ENCODE results near the gene PDGFA. TPM values are rescaled to one million over a fixed set of nuclear protein-coding genes. Genes with fewer than 3 reads are reported as not detected.
A peak's percentile ranks its signal among the peaks of the same experiment; 100 is the strongest.

PDGFA gene
- total and polyA plus RNA-seq, 2 donors from 2014 or later: 14.1 to 53.0 TPM

- Histone ChIP-seq H3K9ac (ENCODE audit: low read length in 3 of 3) (peak overlapping the region in 2 of 3 donors; percentile 10 to 61), H3K36me3 (ENCODE audit: control insufficient read depth in 2 of 3, insufficient read depth in 3 of 3, low read length in 3 of 3) (no peaks in the 10 kb centered on the region), H3K4me3 (ENCODE audit: low read length in 3 of 3) (peak overlapping the region; percentile 51 to 69 (median 52)), H3K27ac (ENCODE audit: low read depth in 2 of 2, low read length in 2 of 2) (peak overlapping the region; percentile 88 to 92), H3K9me3 (ENCODE audit: control insufficient read depth in 2 of 3, insufficient read depth in 1 of 3, low read length in 3 of 3) (no peaks in the 10 kb centered on the region), H3K4me1 (ENCODE audit: control insufficient read depth in 2 of 3, insufficient read depth in 2 of 3, low read depth in 1 of 3, low read length in 3 of 3) (peaks cover 0 to 10% (median 9%) of the 10 kb centered on the region in 3 donors), H3K27me3 (ENCODE audit: control insufficient read depth, insufficient read depth, low read length) (no peaks in the 10 kb centered on the region)
- intact Hi-C loops (cut with DNase I): no loop called here
- FAIRE-seq (no peak), DNase-seq (peak; percentile 71 to 93 (median 81))
- no peak for TF ChIP-seq CTCF (IDR thresholded peaks at IDR 0.05; ENCODE audit: borderline replicate concordance, extremely low read depth, insufficient read depth)
Observed at GRCh38 chr7:517774-518629, 1.6 kb downstream of the PDGFA start.

- Histone ChIP-seq H3K4me1 (ENCODE audit: control insufficient read depth in 2 of 3, insufficient read depth in 2 of 3, low read depth in 1 of 3, low read length in 3 of 3) (peaks cover 0 to 10% (median 9%) of the 10 kb centered on the region in 3 donors), H3K9ac (ENCODE audit: low read length in 3 of 3) (peak overlapping the region in 1 of 3 donors; percentile 34), H3K27me3 (ENCODE audit: control insufficient read depth, insufficient read depth, low read length) (no peaks in the 10 kb centered on the region), H3K4me3 (ENCODE audit: low read length in 3 of 3) (peak overlapping the region in 1 of 3 donors; percentile 41), H3K36me3 (ENCODE audit: control insufficient read depth in 2 of 3, insufficient read depth in 3 of 3, low read length in 3 of 3) (no peaks in the 10 kb centered on the region), H3K9me3 (ENCODE audit: control insufficient read depth in 2 of 3, insufficient read depth in 1 of 3, low read length in 3 of 3) (no peaks in the 10 kb centered on the region), H3K27ac (ENCODE audit: low read depth in 2 of 2, low read length in 2 of 2) (peak overlapping the region; percentile 23 to 74)
- no peak for TF ChIP-seq CTCF (IDR thresholded peaks at IDR 0.05; ENCODE audit: borderline replicate concordance, extremely low read depth, insufficient read depth)
- intact Hi-C loops (cut with DNase I): no loop called here
- FAIRE-seq (no peak), DNase-seq (peak in 2 of 5 donors; percentile 77 to 85)
Observed at GRCh38 chr7:516606-517456, 2.8 kb downstream of the PDGFA start.

- DNase-seq (peak in 2 of 5 donors; percentile 48 to 55), FAIRE-seq (no peak)
- intact Hi-C loops (cut with DNase I): no loop called here
- Histone ChIP-seq H3K9me3 (ENCODE audit: control insufficient read depth in 2 of 3, insufficient read depth in 1 of 3, low read length in 3 of 3) (no peaks in the 10 kb centered on the region), H3K4me3 (ENCODE audit: low read length in 3 of 3) (no peak overlapping the region), H3K4me1 (ENCODE audit: control insufficient read depth in 2 of 3, insufficient read depth in 2 of 3, low read depth in 1 of 3, low read length in 3 of 3) (peaks cover 0 to 10% (median 5%) of the 10 kb centered on the region in 3 donors), H3K36me3 (ENCODE audit: control insufficient read depth in 2 of 3, insufficient read depth in 3 of 3, low read length in 3 of 3) (no peaks in the 10 kb centered on the region), H3K9ac (ENCODE audit: low read length in 3 of 3) (no peak overlapping the region), H3K27ac (ENCODE audit: low read depth in 2 of 2, low read length in 2 of 2) (peak overlapping the region in 1 of 2 donors; percentile 57), H3K27me3 (ENCODE audit: control insufficient read depth, insufficient read depth, low read length) (no peaks in the 10 kb centered on the region)
- TF ChIP-seq CTCF (IDR thresholded peaks at IDR 0.05; ENCODE audit: borderline replicate concordance, extremely low read depth, insufficient read depth): no peak
Observed at GRCh38 chr7:516216-516605, 3.4 kb downstream of the PDGFA start.
